RWPE1 (cell line): ENCODE results near the gene DNAJC6.

Source experiments
- CTCF ChIA-PET: fragments of 350-600 bp; sonication (Branson Sonifier 250); formaldehyde crosslinking; extraction: SDS; loops from one replicate; lab custom pipeline; 2021; lab: Yijun Ruan, JAX
- POLR2A ChIA-PET: fragments of 400-600 bp; formaldehyde crosslinking; extraction: SDS; loops from one replicate; lab custom pipeline; 2020; ENCODE audit warnings: antibody characterized with exemption; ENCODE audit not compliant: low non-redundant PET; lab: Yijun Ruan, JAX
- DNase-seq: peaks from one replicate; pipeline ENCODE4 v3.0.0; 2012; ENCODE audit warnings: low spot score
- H3K27ac ChIP-seq: fragments of 450-650 bp; 2 replicates; pipeline ENCODE4 v1.5.1; 2017
- TF ChIP-seq, protein P1 (sequence below): fragments of 450-650 bp; conservative IDR thresholded peaks from 2 replicates; pipeline ENCODE4 v1.5.1; 2017; ENCODE audit warnings: low read depth, mild to moderate bottlenecking

DNAJC6 gene

DNA sequence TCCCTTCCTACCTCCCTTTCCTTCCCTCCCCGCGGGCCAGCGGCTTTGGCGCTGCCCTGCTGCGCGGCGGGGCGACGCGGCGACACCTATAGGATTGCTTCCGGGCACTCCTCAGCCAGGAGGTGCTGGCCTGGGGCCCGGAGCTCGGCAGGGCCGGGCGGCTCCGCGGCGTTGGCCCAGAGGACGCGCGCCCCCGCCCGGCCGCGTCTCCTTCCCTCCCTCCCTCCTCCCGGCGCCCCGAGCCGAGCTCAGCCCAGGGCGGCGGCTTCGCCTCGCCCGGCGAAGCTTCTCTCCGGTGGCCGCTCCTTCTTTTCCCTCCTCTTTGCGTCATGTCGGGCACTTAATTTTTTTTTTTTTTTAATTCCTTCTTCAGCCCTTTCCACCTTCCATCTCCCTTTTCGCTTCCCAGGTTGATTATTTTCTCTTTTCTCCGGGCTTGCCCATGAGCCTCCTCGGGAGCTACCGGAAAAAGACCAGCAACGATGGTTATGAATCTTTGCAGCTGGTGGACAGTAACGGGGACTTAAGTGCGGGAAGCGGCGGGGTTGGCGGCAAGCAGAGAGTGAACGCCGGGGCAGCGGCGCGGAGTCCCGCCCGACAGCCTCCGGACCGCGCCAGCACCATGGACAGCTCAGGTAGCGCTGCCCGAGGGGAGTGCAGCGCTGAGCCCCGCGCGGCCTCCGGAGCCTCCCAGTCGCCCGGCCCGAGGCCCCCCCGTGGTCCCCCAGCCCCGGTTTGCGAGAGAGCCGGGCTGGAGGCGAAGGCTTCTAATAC lies at the start of gene DNAJC6:
Gene DNAJC6, plus strand, starts transcription at position 240 of the 774 bp plus-strand sequence. Its CDS starts 203 bp downstream, at position 443.
- peak; percentile 64 for DNase-seq
- H3K27ac ChIP-seq = no peak within 1 kb of the TSS
- CTCF ChIA-PET = interaction anchor here (0.6 to 0.9 kb wide), 5 partner anchors 80 to 1137 kb away, joined by 3 to 10 read pairs (median 4); no protein-coding TSS in a partner anchor
- TF ChIP-seq, protein P1, sequence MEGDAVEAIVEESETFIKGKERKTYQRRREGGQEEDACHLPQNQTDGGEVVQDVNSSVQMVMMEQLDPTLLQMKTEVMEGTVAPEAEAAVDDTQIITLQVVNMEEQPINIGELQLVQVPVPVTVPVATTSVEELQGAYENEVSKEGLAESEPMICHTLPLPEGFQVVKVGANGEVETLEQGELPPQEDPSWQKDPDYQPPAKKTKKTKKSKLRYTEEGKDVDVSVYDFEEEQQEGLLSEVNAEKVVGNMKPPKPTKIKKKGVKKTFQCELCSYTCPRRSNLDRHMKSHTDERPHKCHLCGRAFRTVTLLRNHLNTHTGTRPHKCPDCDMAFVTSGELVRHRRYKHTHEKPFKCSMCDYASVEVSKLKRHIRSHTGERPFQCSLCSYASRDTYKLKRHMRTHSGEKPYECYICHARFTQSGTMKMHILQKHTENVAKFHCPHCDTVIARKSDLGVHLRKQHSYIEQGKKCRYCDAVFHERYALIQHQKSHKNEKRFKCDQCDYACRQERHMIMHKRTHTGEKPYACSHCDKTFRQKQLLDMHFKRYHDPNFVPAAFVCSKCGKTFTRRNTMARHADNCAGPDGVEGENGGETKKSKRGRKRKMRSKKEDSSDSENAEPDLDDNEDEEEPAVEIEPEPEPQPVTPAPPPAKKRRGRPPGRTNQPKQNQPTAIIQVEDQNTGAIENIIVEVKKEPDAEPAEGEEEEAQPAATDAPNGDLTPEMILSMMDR = no peak
- POLR2A ChIA-PET = interaction anchor here (0.7 kb wide), 1 partner anchor 55 kb away, joined by 9 read pairs; no protein-coding TSS in a partner anchor

DNA sequence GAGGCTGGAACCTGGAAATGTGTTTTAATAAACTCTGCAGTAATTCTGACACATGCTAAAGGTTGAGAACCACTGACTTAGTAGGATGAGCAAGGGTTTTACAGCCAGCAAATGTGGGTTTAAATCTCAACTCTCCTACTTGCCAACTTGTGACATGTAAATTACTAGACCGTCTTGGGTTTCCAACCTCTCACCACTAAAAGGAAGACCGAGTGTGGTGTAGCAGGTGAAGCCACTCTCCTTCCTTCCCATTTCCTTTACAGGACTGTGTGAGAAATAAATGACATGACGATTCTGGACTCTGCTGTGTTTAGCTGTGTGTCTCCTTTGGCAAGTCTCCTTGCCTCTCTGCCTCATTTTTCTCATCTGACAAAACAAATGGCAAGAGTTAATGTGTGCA lies 49.5 kb upstream of the DNAJC6 start:
- TF ChIP-seq, protein P1 = no peak
- DNase-seq = no peak
- ChIA-PET CTCF (interaction anchor here (0.6 kb wide), 1 partner anchor 239 kb away, joined by 3 read pairs; no protein-coding TSS in a partner anchor), POLR2A (no interaction called here)
- no peak overlapping the region for H3K27ac ChIP-seq

DNA sequence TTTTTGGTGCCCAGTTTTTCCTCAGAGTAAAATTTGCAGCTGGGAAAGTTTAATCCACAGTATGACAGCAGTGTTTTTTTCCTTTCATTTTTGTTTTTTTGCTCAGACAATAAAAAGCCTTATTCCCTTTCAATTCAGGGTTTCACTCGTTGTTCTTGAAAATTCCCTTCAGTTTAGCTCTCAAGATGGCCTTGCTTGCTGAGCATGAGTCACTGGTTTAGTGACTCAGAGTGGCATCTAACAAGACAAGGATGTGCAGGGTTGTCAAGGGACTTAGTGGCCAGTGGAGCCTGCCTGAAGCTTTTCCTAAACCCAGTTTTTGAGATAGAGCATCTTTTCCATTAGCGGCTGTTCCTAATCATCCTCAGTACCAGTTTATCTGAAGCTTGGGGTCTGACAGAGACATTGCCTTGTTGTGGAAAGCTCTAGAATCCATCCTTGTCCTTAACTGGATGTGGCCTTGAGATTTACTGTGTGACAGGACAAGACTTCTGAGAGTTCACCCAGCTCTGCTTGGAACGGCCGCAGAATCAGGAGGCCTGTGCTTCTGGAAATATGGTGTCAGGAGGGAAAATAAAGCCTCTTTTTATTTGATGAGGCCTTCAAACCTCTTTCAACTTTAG lies 48.4 kb upstream of the DNAJC6 start:
- H3K27ac ChIP-seq = no peak overlapping the region
- DNase-seq = peak; percentile 34
- TF ChIP-seq, protein P1 = no peak
- CTCF ChIA-PET = interaction anchor here (0.6 to 0.7 kb wide), 2 partner anchors 19 to 427 kb away, joined by 3 to 4 read pairs; no protein-coding TSS in a partner anchor
- POLR2A ChIA-PET = no interaction called here

DNA sequence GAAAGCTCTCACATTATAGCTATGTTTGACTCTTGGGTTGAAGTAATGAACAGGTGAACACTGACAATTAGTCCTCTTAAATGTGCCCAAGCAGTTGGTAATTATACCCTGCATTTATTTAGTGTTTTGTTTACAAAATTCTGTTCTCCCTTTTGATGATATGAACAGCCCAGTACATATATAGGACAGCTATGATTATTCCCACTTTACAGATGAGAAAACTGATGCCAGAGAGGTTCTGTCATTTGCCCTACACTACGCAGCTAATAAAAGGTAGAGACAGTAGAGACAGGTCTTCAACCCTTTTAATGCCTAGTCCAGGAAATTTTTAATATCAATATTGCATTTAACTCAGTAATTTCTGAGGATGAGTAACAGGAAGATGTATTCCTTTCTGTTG lies 46.1 kb upstream of the DNAJC6 start:
- DNase-seq = no peak
- ChIA-PET CTCF (interaction anchor here (0.7 to 0.9 kb wide), 2 partner anchors 48 to 438 kb away, joined by 3 to 4 read pairs; no protein-coding TSS in a partner anchor), POLR2A (no interaction called here)
- TF ChIP-seq, protein P1 = no peak
- H3K27ac ChIP-seq = no peak overlapping the region

DNA sequence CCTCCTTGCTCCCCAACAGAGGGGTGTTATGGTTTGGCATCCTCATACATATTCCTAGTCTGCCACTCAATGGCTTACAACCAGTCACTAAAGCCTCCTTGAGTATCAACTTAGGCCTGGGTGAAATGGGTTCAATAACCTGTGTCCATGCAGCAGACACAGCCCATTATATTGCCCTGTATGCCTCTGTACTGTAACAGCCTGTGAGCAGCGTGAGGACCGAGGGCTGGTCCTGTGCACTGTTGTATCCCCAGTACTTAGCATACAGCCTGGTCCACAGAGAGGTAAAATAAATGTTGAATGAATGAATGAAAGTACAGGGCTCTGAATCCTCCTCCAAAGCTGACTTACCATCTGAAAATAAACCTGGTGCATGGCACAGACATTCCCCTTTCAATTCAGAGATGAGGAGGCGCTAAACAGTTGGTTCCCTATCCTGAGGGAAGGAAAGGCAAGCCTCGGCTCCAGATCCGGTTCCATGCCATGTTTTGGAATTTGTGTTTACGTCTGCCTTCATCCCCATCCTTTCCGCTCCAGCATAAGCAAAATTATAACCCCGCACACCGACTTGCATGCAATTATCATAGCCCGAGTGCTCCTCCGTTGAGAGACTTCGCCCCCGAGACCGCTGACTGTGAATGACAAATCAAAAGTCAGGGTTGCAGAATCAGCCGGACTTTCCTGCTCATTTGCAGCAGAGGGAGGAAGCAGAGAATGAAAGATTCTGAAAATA lies 45.0 kb upstream of the DNAJC6 start:
- TF ChIP-seq, protein P1 = no peak
- POLR2A ChIA-PET = no interaction called here
- DNase-seq = no peak

DNA sequence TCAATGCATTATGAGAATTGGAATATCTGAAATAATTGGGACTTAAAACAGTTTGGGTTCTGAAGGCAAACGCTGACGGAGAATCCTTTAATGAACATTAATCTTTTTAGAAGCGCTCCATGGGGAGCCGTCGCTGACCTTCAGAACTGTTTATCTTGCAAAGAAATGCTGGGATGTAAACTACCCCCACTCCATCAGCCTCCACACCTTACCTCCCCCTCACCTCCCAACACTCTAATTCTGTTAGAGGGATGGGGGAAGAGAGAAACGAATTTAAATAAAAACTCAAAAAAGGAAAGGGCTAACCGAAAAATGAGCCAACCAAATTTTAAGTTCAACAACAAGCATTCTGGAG lies 44.1 kb upstream of the DNAJC6 start:
- H3K27ac ChIP-seq = no peak overlapping the region
- CTCF ChIA-PET = no interaction called here
- POLR2A ChIA-PET = no interaction called here
- no peak for DNase-seq
- TF ChIP-seq, protein P1 = no peak

More for the DNA sequence above, 45.0 kb upstream of the DNAJC6 start:
- no peak overlapping the region for H3K27ac ChIP-seq
- CTCF ChIA-PET = interaction anchor here (0.5 to 0.9 kb wide), 2 partner anchors 49 to 589 kb away, joined by 4 read pairs; no protein-coding TSS in a partner anchor
